Measurements from ENCODE around the gene SLC8A1.
A peak's percentile ranks its signal among the peaks of the same experiment; 100 is the strongest.

The SLC8A1 gene

DNA sequence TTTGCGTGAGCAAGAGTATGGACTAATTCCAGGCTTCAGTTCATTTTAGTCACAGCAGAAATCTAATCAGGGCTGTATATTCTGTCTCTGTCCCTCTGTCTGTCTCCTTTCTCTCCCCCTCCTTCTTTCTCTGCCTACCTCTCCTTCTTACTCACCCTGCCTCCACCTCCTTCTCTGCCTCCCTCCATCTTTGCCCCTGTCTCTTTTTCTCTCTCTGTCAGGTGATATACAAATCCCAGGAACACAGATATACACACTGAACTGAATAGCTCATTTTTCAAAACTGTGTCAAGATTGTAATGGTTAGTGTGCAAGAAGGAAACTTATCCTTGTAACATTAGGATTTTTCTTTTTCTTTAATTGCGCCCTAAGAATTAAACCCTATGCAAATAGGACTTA lies 32.5 kb downstream of the SLC8A1 start:
- DNase-seq: no peak

DNA sequence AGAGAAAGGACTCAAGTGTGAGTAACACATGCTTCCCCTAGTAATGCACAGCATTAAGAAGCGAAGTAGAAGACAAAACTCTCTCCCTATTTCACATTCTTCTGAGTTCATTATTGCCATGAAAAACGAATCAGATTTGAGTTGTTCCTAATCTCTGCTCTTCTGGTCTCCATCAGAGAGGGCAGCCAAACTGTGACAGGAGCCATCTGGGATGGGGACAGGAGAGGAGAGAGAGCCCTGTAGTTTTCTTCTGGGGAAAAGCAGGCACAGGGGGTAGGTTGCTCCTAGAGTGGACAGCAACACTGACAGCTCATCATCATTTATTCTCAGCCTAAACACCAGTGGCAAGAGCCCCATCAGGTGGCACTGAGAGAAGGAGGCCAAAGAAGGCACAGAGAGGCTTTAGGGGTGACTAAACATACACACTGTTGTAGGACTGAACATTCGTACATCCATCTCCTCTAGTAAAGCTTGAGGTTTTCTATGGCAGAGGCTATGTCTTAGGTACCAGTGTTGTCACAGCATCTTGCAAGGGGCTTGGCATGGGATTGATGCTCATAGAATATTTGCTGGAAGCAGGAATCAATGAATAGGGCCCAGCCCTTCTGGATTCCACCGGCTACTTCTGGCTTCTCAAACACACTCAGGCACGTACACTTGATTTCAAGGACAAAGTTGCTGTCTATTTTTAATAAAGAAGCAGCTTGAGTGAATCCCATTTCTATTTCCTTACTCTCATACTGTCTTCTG lies 33.1 kb downstream of the SLC8A1 start:
- DNase-seq: no peak

DNA sequence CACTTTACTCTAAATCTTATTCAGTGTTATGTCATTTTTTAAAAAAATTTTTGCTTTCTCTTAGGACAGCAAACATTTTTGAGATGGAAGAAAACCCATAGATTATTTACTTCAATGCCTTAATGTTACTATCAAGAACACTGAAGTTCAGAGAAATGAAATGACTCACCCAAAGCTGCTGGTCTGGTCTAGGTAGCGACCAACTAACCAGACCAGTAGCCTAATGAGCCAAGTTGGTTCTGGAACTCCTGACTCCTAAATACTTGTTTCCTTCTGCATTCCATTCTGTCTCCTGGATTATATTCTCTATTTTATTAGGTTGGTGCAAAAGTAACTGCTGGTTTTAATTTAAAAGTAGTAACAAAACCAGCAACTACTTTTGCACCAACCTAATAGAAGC lies 35.4 kb downstream of the SLC8A1 start:
- DNase-seq: no peak

DNA sequence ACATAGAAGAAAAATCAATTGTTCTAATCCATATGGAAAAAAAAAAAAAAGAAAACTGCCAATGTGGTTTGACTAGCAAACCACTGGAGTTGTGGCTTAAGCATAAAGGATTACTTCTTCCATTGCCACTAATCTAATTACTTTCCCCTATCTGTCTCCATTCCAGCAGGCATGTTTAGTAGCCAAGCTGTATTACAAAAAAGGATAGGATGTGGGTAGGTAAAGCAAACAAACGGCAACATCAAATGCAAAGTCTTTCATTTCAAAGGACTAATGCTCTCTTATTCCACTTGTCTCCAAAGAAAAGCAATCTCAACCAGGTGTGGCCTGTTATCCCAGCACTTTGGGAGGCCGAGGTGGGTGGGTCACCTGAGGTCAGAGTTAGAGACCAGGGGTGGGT lies 36.5 kb downstream of the SLC8A1 start:
- no peak for DNase-seq

DNA sequence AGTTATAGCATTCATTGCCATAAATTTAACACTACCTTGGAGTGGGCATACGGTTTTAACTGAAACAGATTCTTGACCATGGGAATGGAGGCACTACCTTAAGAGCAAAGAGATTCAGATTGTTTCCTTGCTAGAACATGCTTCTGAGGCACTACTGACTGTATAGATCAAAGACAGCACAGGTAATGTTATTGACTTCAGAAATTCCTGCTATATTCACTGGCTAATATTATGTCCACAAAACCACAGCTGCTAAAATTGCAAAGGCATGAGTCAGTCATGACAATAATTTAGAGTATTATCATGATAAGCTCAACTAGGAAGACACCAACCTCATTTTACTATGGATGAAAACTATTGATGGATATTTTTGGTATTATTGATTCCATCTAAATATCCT lies 39.4 kb downstream of the SLC8A1 start:
- DNase-seq: no peak

DNA sequence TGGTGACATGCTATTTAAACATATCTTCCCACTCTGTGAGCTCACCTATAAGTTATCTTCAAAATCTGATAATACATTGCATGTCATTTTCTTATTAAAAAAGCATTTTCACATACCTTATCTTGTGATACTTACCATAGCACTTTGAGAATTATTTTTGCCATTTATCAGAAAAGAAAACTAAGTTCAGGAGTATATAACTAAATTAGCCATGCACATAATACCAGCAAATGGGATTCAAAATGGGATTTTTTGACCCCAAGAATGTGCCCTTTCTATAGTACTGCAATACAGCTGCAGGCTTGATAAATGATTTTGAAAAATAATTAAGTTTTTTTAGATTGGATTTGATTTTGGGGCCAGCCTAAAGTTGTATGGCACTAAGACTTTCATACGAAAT lies 41.2 kb downstream of the SLC8A1 start:
- DNase-seq: no peak

DNA sequence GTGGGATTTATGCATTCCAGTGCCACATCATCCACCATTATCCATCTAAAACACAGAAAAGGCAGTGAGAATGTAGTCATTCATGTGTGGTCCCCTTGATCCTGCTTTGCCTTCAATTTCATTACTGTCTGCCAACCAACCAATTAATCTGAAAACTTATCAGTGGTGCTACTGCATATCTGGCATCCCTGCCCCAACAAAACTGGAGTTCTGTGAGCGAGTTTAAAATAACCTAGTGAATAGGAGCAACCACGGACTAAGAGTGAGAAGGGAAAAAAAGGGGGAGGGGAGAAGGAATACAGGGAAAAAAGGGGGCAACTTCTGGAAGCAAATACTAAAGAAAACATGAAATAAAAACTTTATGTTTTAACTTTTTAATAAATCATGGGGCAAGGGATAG lies 42.2 kb downstream of the SLC8A1 start:
- DNase-seq: no peak

DNA sequence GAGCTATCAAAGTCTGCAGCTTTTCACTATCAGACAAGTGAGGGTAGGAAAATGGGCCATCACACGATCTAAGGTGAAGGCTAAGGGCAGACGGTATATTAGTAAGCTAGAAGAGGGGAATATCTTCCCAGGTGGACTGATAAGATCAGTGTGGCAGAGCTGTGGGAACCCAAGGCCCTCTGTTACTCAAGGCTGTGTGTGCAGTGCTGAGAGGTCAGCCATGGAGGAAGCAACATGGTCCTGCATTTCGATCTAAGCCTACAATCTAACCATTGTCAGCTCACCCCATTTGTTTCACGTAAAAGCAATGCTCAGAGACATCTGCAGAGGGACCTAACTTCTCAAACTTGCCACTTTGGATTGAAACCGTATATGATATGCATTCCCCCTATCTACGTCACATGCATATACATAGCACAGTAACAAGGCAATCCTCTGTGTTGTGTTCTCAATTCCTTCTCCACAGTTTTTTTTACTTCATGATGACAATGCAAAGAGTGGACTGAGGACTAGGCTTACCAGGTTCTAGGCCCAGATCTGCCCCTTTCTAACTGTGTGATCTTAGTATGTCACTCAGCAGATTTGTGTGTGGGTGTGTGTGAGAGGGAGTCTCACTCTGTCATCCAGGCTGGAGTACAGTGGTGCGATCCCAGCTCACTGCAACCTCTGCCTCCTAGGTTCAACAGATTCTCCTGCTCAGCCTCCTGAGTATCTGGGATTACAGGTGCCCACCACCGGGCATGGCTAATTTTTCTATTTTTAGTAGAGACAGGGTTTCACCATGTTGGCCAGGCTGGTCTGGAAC lies 45.2 kb downstream of the SLC8A1 start:
- DNase-seq: no peak

DNA sequence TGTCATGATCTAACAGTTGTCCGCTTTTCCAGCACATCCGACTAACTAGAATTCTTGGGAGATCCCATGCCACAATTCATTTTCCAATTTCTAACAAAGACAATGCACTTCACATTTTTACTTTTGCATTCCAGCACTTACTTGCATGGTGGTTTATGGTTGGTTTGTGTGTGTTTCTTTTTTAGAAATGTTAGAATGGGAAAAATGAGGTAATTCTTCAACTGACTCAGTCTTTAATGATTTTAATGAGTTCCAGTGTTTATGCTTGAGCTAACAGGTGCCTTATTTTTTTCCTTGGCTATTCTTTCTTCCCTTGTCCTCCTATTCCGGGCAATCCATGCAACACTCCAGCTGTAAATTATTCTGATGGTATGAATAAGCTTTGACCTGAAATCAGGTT lies 46.4 kb downstream of the SLC8A1 start:
- no peak for DNase-seq

DNA sequence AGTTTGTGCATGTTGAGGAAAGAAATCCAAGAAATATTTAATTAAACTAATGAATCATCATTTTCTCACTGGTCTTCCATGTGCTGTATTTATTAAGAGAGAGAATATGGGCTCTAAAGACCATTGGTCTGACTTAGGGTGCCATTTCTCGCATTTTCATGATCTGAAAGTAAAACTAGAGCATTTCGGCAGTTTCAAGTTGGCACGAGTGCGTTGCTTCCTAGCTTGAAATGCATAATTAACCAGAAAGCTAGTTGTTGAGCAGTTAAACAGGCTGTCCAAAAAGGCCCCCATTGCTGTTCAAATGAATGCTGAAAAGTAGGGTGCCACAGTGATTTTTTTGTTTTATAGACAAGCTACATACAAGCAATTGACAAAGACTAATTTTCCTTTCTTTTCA lies 47.4 kb downstream of the SLC8A1 start:
- no peak for DNase-seq

DNA sequence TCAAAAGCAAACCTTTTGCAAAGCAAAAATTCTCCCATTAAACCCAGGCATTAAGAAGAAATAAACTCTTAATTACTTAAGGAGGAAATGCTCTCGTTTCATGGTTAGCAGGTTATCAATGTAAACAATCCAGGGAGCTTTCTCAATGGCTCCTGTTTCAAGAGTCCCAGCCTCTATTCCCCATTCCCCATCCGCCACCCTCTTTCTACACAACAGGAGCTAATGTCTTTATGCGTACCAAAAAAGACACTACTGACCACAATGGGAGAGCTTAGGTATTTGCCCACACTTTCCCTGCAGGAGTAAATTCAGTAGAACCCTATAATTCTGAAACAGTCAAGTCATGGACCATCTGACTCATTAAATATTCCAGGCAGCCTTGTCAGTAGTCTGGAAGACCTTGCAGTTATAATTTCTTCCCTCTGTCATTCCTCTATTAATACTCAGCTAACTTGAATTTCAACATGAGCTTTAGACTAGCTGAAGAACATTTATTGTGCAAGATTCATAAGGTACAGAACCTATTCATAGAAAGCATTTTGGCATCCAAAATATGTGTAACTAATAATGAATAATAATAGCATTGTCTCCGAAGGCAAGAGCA lies 48.6 kb downstream of the SLC8A1 start:
- DNase-seq: no peak

DNA sequence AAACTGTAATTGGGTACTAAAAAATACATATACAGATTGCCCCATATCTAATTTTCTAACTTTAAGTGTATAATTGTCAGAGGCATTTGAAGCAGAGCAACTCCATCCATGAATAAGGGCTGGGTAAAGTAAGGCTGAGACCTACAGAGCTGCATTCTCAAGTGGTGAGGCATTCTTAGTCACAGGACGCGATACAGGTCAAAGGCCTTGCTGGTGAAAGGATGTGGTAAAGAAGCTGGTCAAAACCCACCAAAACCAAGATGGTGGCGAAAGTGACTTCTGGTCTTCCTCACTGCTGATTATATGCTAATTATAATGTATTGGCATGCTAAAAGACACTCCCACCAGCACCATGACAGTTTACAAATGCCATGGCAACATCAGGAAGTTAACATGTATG lies 50.0 kb downstream of the SLC8A1 start:
- DNase-seq: no peak

DNA sequence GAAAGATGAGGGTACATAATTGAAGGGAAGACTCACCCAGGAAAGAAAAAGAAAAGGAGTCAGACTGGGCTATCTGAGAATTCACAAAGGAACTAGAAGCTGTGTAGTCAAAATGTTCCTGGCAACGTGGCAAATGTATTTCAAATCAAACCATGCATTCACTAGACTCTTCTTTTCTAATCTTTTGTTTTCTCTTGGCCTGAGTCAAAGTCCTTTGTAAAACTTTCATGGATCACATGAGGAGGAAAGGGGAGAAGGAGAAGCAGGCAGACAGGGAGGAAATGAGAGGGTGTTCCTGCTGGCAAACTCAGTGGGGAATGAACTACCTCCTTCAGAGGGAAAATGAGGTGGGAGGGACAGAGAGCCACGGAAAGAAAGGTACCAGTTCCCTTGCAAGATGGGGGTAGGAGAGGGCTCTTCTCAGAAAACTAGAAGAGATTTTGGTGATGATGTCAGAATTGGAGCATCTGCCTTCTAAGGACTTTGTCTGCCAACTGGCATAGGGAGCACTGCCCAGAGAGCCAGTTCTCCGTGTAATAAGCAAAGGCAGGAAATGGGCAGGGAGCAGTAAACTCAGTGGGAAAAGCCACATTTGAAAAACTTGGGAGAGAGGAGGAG lies 51.4 kb downstream of the SLC8A1 start:
- no peak for DNase-seq

DNA sequence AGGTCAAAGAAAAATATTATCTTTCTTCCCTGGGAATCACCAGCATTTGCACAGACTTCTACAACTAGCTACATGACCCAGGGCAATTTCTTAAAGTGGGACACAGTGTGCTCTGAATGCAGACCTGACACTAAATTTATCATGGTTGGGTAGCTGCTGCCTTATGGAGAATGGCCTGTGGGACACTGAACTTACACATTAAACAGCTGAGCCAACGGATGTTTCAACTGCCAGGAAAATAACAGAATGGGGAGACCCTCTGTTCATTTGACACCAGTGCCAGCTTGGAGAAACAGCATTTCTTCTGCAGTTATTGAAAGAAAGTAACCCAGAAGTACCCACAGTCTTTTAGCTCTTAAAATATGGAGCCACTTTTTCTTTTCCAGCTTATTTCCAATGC lies 54.1 kb downstream of the SLC8A1 start:
- no peak for DNase-seq

DNA sequence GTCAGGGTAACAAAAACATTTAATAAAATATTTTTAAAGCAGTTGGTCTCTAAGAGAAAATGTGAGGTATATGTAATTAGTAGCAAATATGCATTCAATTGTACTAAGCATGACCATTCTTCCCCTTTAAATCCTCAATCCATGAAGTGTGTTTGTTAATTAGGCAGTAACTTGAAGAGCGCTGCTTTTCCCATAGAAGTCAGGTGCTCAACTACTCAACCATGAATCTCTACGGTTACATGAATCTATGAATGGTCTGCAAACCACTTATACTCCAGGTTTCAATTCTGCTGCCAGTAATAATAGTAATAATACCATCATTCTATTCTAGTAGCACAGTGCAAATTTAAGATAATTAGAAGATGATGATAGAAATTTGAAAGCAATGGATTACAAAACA lies 55.8 kb downstream of the SLC8A1 start:
- no peak for DNase-seq

DNA sequence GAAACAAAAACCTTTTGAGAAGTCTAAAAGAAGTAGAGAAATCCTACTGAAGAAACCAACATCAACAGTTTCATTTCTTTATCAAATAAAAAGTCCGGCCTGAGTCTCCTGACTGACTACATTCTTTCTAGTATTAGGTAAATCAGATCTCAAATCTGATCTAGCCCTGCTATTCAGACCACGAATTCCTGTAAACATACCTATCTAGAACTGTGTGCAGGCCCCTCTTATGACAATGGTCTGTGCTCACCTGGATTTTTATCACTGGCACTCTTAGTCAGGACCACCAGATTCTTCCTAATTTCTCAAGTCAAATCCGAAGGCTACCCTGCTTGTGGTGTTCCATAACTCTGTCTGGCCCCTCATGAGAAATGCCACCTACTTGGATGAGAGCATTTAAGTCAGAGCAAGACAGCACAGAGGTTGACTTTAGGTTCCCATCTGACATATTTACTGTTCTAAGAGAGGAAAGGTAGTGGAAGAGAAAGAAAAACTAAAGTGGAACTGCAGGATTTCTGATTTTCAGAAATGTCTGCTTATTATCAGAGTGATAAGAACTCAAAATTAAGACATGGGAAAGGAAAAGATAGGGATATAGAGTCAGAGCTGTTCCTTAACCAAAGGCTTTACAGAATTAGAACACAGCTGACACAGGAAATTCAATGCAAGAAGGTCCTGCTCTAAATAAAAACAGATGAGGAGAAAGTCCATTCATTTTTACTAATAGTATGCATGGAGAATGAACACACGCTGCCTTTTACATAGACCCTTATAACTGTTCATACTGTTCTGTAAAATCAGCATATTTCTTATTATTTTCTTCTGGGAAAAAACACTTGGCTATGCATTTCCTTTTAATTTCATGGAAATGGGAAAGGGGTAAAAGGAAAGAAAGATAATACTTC lies 56.5 kb downstream of the SLC8A1 start:
- no peak for DNase-seq

DNA sequence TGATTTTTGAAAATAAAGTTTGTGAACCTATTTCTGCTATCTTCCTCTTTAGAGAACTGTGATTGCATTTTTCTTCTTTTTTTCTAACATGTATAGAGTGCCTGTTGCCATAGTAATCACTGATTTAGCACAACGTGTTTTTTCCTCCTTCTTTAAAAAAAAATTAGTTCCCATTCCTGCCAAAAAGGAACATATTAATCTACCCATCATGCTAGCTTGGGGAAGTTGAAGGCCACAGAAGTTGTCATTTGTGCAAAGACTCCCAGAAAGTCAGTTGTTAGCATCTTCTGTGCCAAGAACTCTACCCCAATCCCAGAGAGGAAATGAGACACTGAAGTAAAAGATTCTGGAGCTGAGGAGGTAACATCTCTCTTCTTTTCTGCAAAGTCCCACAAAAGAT lies 57.3 kb downstream of the SLC8A1 start:
- DNase-seq: no peak

DNA sequence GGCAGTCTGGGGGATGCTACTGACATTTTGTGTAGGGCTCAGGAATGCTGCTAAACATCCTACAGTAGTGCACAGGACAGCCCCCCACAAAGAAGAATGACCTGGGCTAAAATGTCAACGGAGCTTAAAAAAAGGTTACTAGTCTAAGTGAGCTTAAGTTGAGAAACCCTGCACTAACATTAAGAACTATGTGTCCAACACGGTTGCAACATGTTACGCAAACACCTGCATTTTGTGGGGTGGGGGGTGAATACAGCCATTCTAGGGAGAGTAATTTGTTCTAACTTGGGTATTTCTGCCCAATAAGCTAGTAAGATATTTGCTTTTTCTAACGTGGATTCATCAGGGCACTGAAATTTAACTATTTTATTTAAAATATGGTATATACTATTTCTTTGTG lies 57.9 kb downstream of the SLC8A1 start:
- DNase-seq: peak; percentile 20

DNA sequence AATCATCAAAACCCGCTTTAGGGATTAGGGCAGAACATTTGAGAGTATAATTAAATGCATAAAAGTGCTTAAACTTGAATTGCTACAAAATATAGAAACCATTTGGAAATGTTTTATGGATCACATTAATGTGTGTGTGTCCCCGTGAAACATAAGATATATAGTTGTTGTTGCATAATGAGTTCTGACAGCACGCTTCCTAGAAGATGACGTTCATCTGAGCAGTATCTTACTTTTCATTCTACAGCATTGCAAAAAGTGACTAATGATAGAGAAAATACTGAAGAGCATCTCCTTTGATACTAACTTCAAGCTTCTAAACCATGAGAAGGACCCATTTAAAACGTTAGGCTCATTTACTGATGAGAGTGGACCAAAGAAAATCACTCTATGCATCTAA lies 63.7 kb downstream of the SLC8A1 start:
- DNase-seq: no peak

DNA sequence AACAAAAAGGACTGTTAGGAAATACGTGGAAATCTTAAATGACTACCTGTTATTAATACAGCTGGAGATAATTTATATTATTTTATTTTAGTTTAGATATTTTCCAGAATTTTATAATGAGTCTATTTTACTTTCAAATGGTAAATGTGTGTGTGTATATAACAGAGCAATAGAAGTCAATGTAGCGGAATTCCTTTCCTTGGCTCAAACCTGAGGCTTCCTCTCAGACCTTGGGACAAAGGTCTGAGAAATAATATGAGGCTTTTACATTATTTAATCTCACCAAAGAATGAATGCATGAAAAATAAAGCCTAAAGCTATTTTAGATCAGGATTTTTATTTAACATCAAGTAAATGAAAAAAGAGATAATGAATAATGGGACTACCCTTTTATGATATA lies 65.7 kb downstream of the SLC8A1 start:
- no peak for DNase-seq

DNA sequence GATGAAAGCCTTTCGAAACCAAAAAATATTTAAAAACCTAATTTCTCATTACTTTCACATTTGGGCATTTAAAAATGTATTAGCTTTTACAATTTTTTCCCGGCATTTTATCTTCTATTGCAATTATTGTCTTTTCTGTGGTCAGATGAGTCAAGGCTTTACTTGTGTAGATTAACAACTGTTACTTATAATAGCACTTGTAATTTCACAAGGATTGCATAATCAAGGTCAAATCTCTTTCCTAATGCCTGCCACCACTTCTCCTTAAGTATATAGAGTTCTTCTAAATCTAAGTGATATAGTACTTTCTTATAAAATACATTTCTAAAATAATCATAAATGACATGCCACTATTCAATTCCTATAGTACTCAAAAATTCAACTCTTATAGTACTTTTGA lies 67.2 kb downstream of the SLC8A1 start:
- DNase-seq: peak; percentile 80

DNA sequence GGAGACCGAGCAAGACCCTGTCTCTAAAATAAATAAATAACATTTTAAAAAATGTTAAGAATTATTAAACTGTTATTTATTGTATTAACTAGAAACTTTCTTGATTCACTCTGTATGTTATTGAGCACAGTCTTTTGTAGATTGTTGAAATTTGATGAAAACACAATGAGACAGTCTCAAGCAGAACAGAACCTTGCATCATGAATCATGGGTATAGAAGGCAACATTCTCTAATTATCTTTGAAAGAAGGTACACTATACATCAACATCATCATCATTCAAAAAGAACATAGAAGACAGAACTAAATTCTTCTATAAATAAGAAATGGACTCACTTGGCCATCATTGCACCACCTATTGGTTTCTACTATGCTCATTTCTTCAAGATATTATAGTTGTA lies 67.7 kb downstream of the SLC8A1 start:
- DNase-seq: no peak

DNA sequence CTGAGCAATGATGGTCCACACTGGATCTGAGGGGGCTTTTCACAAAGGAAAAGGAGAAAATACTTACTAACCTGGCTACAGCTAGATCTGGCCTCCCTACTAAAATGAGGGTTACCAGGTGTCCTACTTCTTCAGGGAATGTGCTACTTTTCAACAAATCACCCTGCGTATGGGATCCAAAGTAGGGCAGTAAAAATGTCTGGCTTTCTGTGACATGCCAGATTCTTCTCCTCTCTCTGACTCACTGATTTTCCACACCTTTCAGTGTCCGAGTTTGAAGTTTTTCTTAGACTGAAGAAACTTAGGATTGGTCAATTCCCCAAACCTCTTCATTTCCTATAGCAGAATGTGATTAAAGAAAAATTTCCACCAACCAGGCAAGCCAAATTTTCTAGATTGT lies 71.2 kb downstream of the SLC8A1 start:
- DNase-seq: no peak
